IMR-90 (cell line): ENCODE measurements around the gene CISTR. TPM values are rescaled to one million over a fixed set of nuclear protein-coding genes. Genes with fewer than 3 reads are reported as not detected.

ENCODE experiments used
- ATAC-seq: fragments of 200-7000 bp; cut with Tn5 transposase; 2 replicates; pipeline ENCODE4 v1.9.1; 2020; ENCODE audit warnings: low read depth, mild to moderate bottlenecking, moderate library complexity
- BruUV-seq: library from RNA; stranded (reverse); fragments of 400-500 nt; replicated peaks from 2 replicates; lab custom pipeline; 2021; lab: Mats Ljungman, UMichigan
- CTCF ChIA-PET: fragments of 300-600 bp; formaldehyde crosslinking; extraction: SDS; loops from one replicate; lab custom pipeline; 2021; ENCODE audit warnings: antibody characterized with exemption; lab: Yijun Ruan, JAX
- POLR2A ChIA-PET: fragments of 300-600 bp; sonication (Branson Sonifier 250); formaldehyde crosslinking; loops from one replicate; lab custom pipeline; 2022; ENCODE audit warnings: antibody characterized with exemption; ENCODE audit not compliant: unreplicated experiment; lab: Charles Lee
- DNase-seq: peaks from one replicate; pipeline ENCODE4 v3.0.0; 2013
- H2AFZ ChIP-seq: replicated peaks from 2 replicates; pipeline ENCODE3; 2013; ENCODE audit warnings: low read length, mild to moderate bottlenecking; ENCODE audit not compliant: poor library complexity
- H2AK5ac ChIP-seq: 2 replicates; pipeline ENCODE4 v1.6.1; 2013; ENCODE audit warnings: low read depth, low read length, inconsistent platforms
- H2AK9ac ChIP-seq: replicated peaks from 2 replicates; pipeline ENCODE3; 2013; ENCODE audit warnings: mild to moderate bottlenecking, low read depth, low read length, moderate library complexity; ENCODE audit not compliant: poor library complexity
- H2BK120ac ChIP-seq: 2 replicates; pipeline ENCODE4 v1.6.1; 2013; ENCODE audit warnings: low read depth, low read length, inconsistent platforms
- H2BK15ac ChIP-seq: 3 replicates; pipeline ENCODE4 v1.6.1; 2013; ENCODE audit warnings: low read depth, low read length, inconsistent platforms
- H2BK20ac ChIP-seq: 2 replicates; pipeline ENCODE4 v1.6.1; 2013; ENCODE audit warnings: low read depth, mild to moderate bottlenecking, inconsistent platforms, low read length, moderate library complexity
- H2BK5ac ChIP-seq: 2 replicates; pipeline ENCODE4 v1.6.1; 2013; ENCODE audit warnings: mild to moderate bottlenecking, low read depth, low read length, inconsistent platforms; ENCODE audit not compliant: poor library complexity, severe bottlenecking
- H3K14ac ChIP-seq: replicated peaks from 2 replicates; pipeline ENCODE4 v1.6.1; 2013; ENCODE audit warnings: low read depth, low read length, inconsistent platforms
- H3K18ac ChIP-seq: 2 replicates; pipeline ENCODE4 v1.6.1; 2013; ENCODE audit warnings: low read depth, low read length, control low read depth
- H3K23ac ChIP-seq: 2 replicates; pipeline ENCODE4 v1.6.1; 2013; ENCODE audit warnings: low read depth, low read length, inconsistent platforms
- H3K27ac ChIP-seq: 2 replicates; pipeline ENCODE4 v1.5.1; 2013; ENCODE audit warnings: mild to moderate bottlenecking, control low read depth, low read length; ENCODE audit not compliant: insufficient read depth
- H3K27me3 ChIP-seq: 2 replicates; pipeline ENCODE4 v1.6.1; 2013; ENCODE audit warnings: low read length; ENCODE audit not compliant: control insufficient read depth, insufficient read depth
- H3K36me3 ChIP-seq: 2 replicates; pipeline ENCODE4 v1.6.1; 2013; ENCODE audit warnings: low read length, mixed read lengths; ENCODE audit not compliant: control insufficient read depth, insufficient read depth
- H3K4ac ChIP-seq: 2 replicates; pipeline ENCODE4 v1.6.1; 2013; ENCODE audit warnings: low read depth, low read length, inconsistent platforms
- H3K4me1 ChIP-seq: 2 replicates; pipeline ENCODE4 v1.6.1; 2013; ENCODE audit warnings: low read length, mixed read lengths; ENCODE audit not compliant: control insufficient read depth, insufficient read depth
- H3K4me2 ChIP-seq: 2 replicates; pipeline ENCODE4 v1.6.1; 2013; ENCODE audit warnings: low read depth, mild to moderate bottlenecking, control low read depth, low read length, moderate library complexity
- H3K4me3 ChIP-seq: 2 replicates; pipeline ENCODE4 v1.5.1; 2013; ENCODE audit warnings: low read depth, mild to moderate bottlenecking, control low read depth, low read length, moderate library complexity; ENCODE audit not compliant: insufficient read depth
- H3K56ac ChIP-seq: 2 replicates; pipeline ENCODE4 v1.6.1; 2013; ENCODE audit warnings: low read length, inconsistent platforms; ENCODE audit not compliant: insufficient read depth; ENCODE audit errors: extremely low read depth
- H3K79me1 ChIP-seq, 2 experiments: 2 replicates each; pipeline ENCODE4 v1.6.1; 2013; ENCODE audit warnings: low read length in 2 of 2, inconsistent platforms in 1 of 2, low read depth in 1 of 2
- H3K9ac ChIP-seq: 2 replicates; pipeline ENCODE4 v1.6.1; 2013; ENCODE audit warnings: low read depth, low read length, control low read depth
- H3K9me1 ChIP-seq: 2 replicates; pipeline ENCODE4 v1.6.1; 2013; ENCODE audit warnings: low read length, inconsistent platforms; ENCODE audit not compliant: insufficient read depth
- H3K9me3 ChIP-seq: 2 replicates; pipeline ENCODE4 v1.6.1; 2013; ENCODE audit warnings: low read length; ENCODE audit not compliant: control insufficient read depth, insufficient read depth
- H4K20me1 ChIP-seq: 2 replicates; pipeline ENCODE4 v1.6.1; 2013; ENCODE audit warnings: low read length, inconsistent platforms; ENCODE audit not compliant: insufficient read depth
- H4K5ac ChIP-seq: 2 replicates; pipeline ENCODE4 v1.6.1; 2013; ENCODE audit warnings: mild to moderate bottlenecking, low read depth, low read length, control low read depth
- H4K8ac ChIP-seq, 2 experiments: 2 replicates each; pipeline ENCODE4 v1.6.1; 2013; ENCODE audit warnings: low read depth in 2 of 2, low read length in 2 of 2, control low read depth in 1 of 2, inconsistent platforms in 1 of 2
- H4K91ac ChIP-seq: 2 replicates; pipeline ENCODE4 v1.6.1; 2013; ENCODE audit warnings: low read depth, low read length, inconsistent platforms; ENCODE audit not compliant: insufficient read depth
- BHLHE40 ChIP-seq: fragments of 150-350 bp; IDR thresholded peaks from 2 replicates; pipeline ENCODE4 v1.6.1; 2016; ENCODE audit warnings: mild to moderate bottlenecking, low read depth, low read length
- CEBPB ChIP-seq: IDR thresholded peaks from 2 replicates; pipeline ENCODE4 v1.6.1; 2012; ENCODE audit warnings: low read depth, low read length, improper control_type of control experiment
- CHD1 ChIP-seq: IDR thresholded peaks from 2 replicates; pipeline ENCODE4 v1.6.1; 2012; ENCODE audit warnings: low read depth, low read length, improper control_type of control experiment
- CTCF ChIP-seq: conservative IDR thresholded peaks from 2 replicates; pipeline ENCODE4 v1.5.1; 2012; ENCODE audit warnings: mild to moderate bottlenecking, low read depth, low read length, improper control_type of control experiment
- ELK1 ChIP-seq: fragments of 150-350 bp; IDR thresholded peaks from 2 replicates; pipeline ENCODE4 v1.6.1; 2016; ENCODE audit warnings: low read depth, mild to moderate bottlenecking, low read length, moderate library complexity, borderline replicate concordance
- FOS ChIP-seq: fragments of 150-350 bp; IDR thresholded peaks from 2 replicates; pipeline ENCODE4 v1.6.1; 2016; ENCODE audit warnings: low read depth, low read length
- MAFK ChIP-seq: IDR thresholded peaks from 2 replicates; pipeline ENCODE4 v1.6.1; 2012; ENCODE audit warnings: low read depth, low read length, improper control_type of control experiment
- MAZ ChIP-seq: IDR thresholded peaks from 2 replicates; pipeline ENCODE4 v1.6.1; 2012; ENCODE audit warnings: low read depth, mild to moderate bottlenecking, low read length, improper control_type of control experiment, moderate library complexity, borderline replicate concordance
- MXI1 ChIP-seq: IDR thresholded peaks from 2 replicates; pipeline ENCODE4 v1.6.1; 2012; ENCODE audit warnings: low read depth, mild to moderate bottlenecking, low read length, moderate library complexity, borderline replicate concordance
- POLR2A ChIP-seq: IDR thresholded peaks from 2 replicates; pipeline ENCODE4 v1.6.1; 2012; ENCODE audit warnings: mild to moderate bottlenecking, low read depth, low read length
- RAD21 ChIP-seq: IDR thresholded peaks from 2 replicates; pipeline ENCODE4 v1.6.1; 2012; ENCODE audit warnings: low read length, improper control_type of control experiment
- RCOR1 ChIP-seq: IDR thresholded peaks from 2 replicates; pipeline ENCODE4 v1.6.1; 2012; ENCODE audit warnings: mild to moderate bottlenecking, low read length, improper control_type of control experiment; ENCODE audit not compliant: insufficient replicate concordance
- RFX5 ChIP-seq: IDR thresholded peaks from 2 replicates; pipeline ENCODE4 v1.8.0; 2012; ENCODE audit warnings: low read depth, mild to moderate bottlenecking, low read length, moderate library complexity
- SMC3 ChIP-seq: fragments of 150-350 bp; IDR thresholded peaks from 2 replicates; pipeline ENCODE4 v1.6.1; 2016; ENCODE audit warnings: low read depth, mild to moderate bottlenecking, antibody characterized with exemption, low read length, moderate library complexity
- WGBS, 2 experiments: methylation state at CpG; one replicate each; pipeline versions ENCODE4 v1.1.5 to v1.1.7; 2013; ENCODE audit warnings: missing lambda C conversion rate in 2 of 2; ENCODE audit not compliant: insufficient read length in 1 of 2; ENCODE audit errors: extremely low coverage in 2 of 2; 5-methylcytosine and 5-hydroxymethylcytosine counted together
- dilution Hi-C: fragments of 300-500 bp; cut with HindIII; formaldehyde crosslinking; loops from one replicate; pipeline ENCODE4 v1.14.3; 2018; ENCODE audit warnings: low sequenced_read_pairs; ENCODE audit not compliant: unreplicated experiment
- in situ Hi-C: fragments of 300-500 bp; cut with MboI; formaldehyde crosslinking; loops from 3 replicates; pipeline ENCODE4 v1.14.3; 2019; ENCODE audit warnings: low sequenced_read_pairs, inconsistent platforms, mixed read lengths
- intact Hi-C: fragments of 100-400 bp; cut with micrococcal nuclease; formaldehyde crosslinking; loops from 2 replicates; pipeline ENCODE4 v1.10.0; 2022
- polyA plus RNA-seq, 3 experiments: library from polyadenylated mRNA; depleted of rRNA; stranded (reverse); fragments of >200 nt; gene quantifications; 2 replicates each; pipeline ENCODE4 v1.2.3, GENCODE V29; 2012; ENCODE audit warnings: low replicate concordance in 1 of 3
- total RNA-seq: library from RNA; depleted of rRNA; stranded (reverse); fragments of >200 nt; gene quantifications from 2 replicates; pipeline ENCODE4 v1.2.3, GENCODE V29; 2012
- TF ChIP-seq, protein P1 (sequence below): fragments of 150-350 bp; IDR thresholded peaks from 2 replicates; pipeline ENCODE4 v1.6.1; 2017; ENCODE audit warnings: mild to moderate bottlenecking, antibody characterized with exemption, low read length, low read depth

Gene CISTR
- total and polyA plus RNA-seq, 2 of the 4 experiments (the other 2 are of a cell fraction), result not detected

DNA sequence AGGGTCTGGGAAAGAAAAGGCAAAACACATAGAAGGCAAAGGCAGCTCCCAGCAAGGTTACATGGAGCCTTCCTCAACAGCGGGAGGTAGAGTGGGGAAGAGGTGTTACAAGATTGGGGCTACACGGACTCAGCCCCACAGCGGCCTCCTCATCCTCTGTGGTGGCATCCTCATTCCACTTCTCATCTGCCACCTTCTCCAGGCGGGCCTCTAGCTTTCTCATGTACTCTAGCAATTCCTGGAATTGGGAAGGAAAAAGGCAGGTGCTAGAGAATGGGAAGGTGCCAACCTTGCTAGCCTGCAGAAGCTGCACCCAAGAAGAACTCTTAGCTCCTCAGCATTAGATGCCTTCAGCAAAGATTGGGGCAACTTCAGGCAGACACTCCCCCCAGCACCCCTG lies 37.8 kb downstream of the CISTR start:
- Histone ChIP-seq H2BK5ac (no peak overlapping the region), H2BK120ac (no peak overlapping the region), H4K8ac (no peak overlapping the region), H3K4me2 (no peak overlapping the region), H2AK9ac (no peak overlapping the region), H3K36me3 (peaks cover 60% of the 10 kb centered on the region), H3K79me1 (no peaks in the 10 kb centered on the region), H3K27me3 (no peaks in the 10 kb centered on the region; the same call in 1 of the 2 replicates), H4K5ac (no peak overlapping the region), H2AK5ac (no peak overlapping the region), H3K14ac (no peak overlapping the region), H3K4me1 (no peaks in the 10 kb centered on the region), H2BK20ac (no peak overlapping the region), H3K4ac (no peak overlapping the region), H2BK15ac (no peak overlapping the region), H3K9ac (no peak overlapping the region), H4K91ac (no peak overlapping the region), H2AFZ (no peak overlapping the region), H3K9me1 (no peaks in the 10 kb centered on the region), H4K20me1 (no peaks in the 10 kb centered on the region), H3K56ac (no peak overlapping the region), H3K4me3 (no peak overlapping the region), H3K18ac (no peak overlapping the region), H3K27ac (no peak overlapping the region), H3K9me3 (no peaks in the 10 kb centered on the region), H3K23ac (no peak overlapping the region)
- dilution Hi-C loops, result no loop called here
- CTCF ChIA-PET, result interaction anchor here (0.5 to 0.6 kb wide), 2 partner anchors 12 to 29 kb away, joined by 3 to 4 read pairs; no protein-coding TSS in a partner anchor
- POLR2A ChIA-PET, result no interaction called here
- in situ Hi-C loops, result no loop called here
- no peak for TF ChIP-seq MAZ
- TF ChIP-seq FOS, result no peak
- TF ChIP-seq, protein P1, sequence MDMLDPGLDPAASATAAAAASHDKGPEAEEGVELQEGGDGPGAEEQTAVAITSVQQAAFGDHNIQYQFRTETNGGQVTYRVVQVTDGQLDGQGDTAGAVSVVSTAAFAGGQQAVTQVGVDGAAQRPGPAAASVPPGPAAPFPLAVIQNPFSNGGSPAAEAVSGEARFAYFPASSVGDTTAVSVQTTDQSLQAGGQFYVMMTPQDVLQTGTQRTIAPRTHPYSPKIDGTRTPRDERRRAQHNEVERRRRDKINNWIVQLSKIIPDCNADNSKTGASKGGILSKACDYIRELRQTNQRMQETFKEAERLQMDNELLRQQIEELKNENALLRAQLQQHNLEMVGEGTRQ, result no peak
- TF ChIP-seq POLR2A, result no peak
- TF ChIP-seq CTCF, result no peak
- no peak for TF ChIP-seq BHLHE40
- TF ChIP-seq CEBPB, result no peak
- TF ChIP-seq RCOR1, result no peak
- no peak for TF ChIP-seq ELK1
- TF ChIP-seq SMC3, result no peak
- TF ChIP-seq RAD21, result no peak
- TF ChIP-seq MAFK, result no peak
- TF ChIP-seq MXI1, result no peak
- no peak for TF ChIP-seq RFX5
- no peak for TF ChIP-seq CHD1
- BruUV-seq, result no TSS peak
- DNase-seq, result no peak
- no peak for ATAC-seq
- intact Hi-C loops, result no loop called here
- WGBS, 2 experiments, result no CpG with 5 or more reads among the region's 4 CpGs
